Renal cortex interstitium (tissue), 11 donors: ENCODE data around the gene RASSF5. TPM values are rescaled to one million over a fixed set of nuclear protein-coding genes. Genes with fewer than 3 reads are reported as not detected.

Source experiments
- DNase-seq, 11 donors: peaks; one replicate each; pipeline ENCODE4 v3.0.0-alpha.2; 2013; ENCODE audit warnings: low read depth in 9 of 11, low spot score in 4 of 11; ENCODE audit errors: extremely low read depth in 1 of 11
- polyA plus RNA-seq, 3 donors: library from polyadenylated mRNA; unstranded; fragments of 120-200 nt; gene quantifications; one replicate each; pipeline ENCODE4 v1.2.1, GENCODE V29; 2013; ENCODE audit not compliant: insufficient read length in 3 of 3

RASSF5 gene
- polyA plus RNA-seq, 3 donors = 4.5 to 6.1 (median 5.0) TPM

- no peak for DNase-seq
These were observed 22.1 kb downstream of the RASSF5 start for GRCh38 chr1:206529425-206529824.

GRCh38 chr1:206532368-206532767 lies 25.0 kb downstream of the RASSF5 start:
- no peak for DNase-seq

- no peak for DNase-seq
These were observed 27.2 kb downstream of the RASSF5 start for GRCh38 chr1:206534552-206534951.

GRCh38 chr1:206535853-206536188 lies 28.5 kb downstream of the RASSF5 start:
- no peak for DNase-seq

- DNase-seq = no peak
These were observed 29.8 kb downstream of the RASSF5 start for GRCh38 chr1:206537141-206537540.

GRCh38 chr1:206538086-206538770 lies 30.9 kb downstream of the RASSF5 start:
- no peak for DNase-seq

- no peak for DNase-seq
These were observed 31.7 kb downstream of the RASSF5 start for GRCh38 chr1:206538901-206539640.

GRCh38 chr1:206540044-206540780 lies 32.9 kb downstream of the RASSF5 start:
- no peak for DNase-seq

GRCh38 chr1:206541236-206541833 lies 34.0 kb downstream of the RASSF5 start:
- no peak for DNase-seq

- peak in 6 of 11 donors; percentile 59 to 71 (median 62) for DNase-seq
These were observed 37.4 kb downstream of the RASSF5 start for GRCh38 chr1:206544562-206545257.

GRCh38 chr1:206545351-206545750 lies 38.0 kb downstream of the RASSF5 start:
- DNase-seq = no peak

- no peak for DNase-seq
These were observed 39.8 kb downstream of the RASSF5 start for GRCh38 chr1:206547104-206547503.

GRCh38 chr1:206550446-206550845 lies 43.1 kb downstream of the RASSF5 start:
- no peak for DNase-seq

GRCh38 chr1:206551296-206551985 lies 44.1 kb downstream of the RASSF5 start:
- no peak for DNase-seq

- DNase-seq = no peak
These were observed 44.6 kb downstream of the RASSF5 start for GRCh38 chr1:206551986-206552326.

- DNase-seq = no peak
These were observed 46.9 kb downstream of the RASSF5 start for GRCh38 chr1:206554211-206554610.

- DNase-seq = no peak
These were observed 47.6 kb downstream of the RASSF5 start for GRCh38 chr1:206554701-206555472.

- no peak for DNase-seq
These were observed 48.2 kb downstream of the RASSF5 start for GRCh38 chr1:206555473-206555935.
